Measurements from ENCODE around the gene BACH2. TPM values are rescaled to one million over a fixed set of nuclear protein-coding genes. Genes with fewer than 3 reads are reported as not detected.

Gene BACH2
- total and polyA plus RNA-seq, 10 of the 15 experiments (the other 5 are each of a cell fraction or from before 2014, with no cell fraction given): 0.03 to 0.28 (median 0.04) TPM; not detected in 3

GRCh38 chr6:89966228-89966544, 330.5 kb downstream of the BACH2 start:
- ChIA-PET SMC1A (ENCODE audit: uncharacterized antibody, unreplicated experiment) (interaction anchor here (1.0 to 1.4 kb wide), 2 partner anchors 23 to 26 kb away, joined by 3 to 4 read pairs; no protein-coding TSS in a partner anchor), RAD21 (ENCODE audit: unreplicated experiment) (interaction anchor here (1.4 kb wide), 1 partner anchor 515 kb away, joined by 3 read pairs; no protein-coding TSS in a partner anchor), POLR2A (no interaction called here), CTCF (interaction anchor here (0.6 to 1.4 kb wide), 2 partner anchors 204 to 511 kb away, joined by 3 read pairs; no protein-coding TSS in a partner anchor)
- Histone ChIP-seq H3K27me3 (replicated peaks in 1 of 2; ENCODE audit: control insufficient read depth in 2 of 2, insufficient read depth in 2 of 2, low read length in 1 of 2) (no peaks in the 10 kb centered on the region; a peak in 3 of 4 replicates), H3K27ac (ENCODE audit: control insufficient read depth, insufficient read depth) (no peak overlapping the region), H3K9ac (ENCODE audit: control insufficient read depth, insufficient read depth, low read length) (no peak overlapping the region), H3K4me2 (ENCODE audit: control insufficient read depth, insufficient read depth) (no peak overlapping the region), H3K4me1 (ENCODE audit: control insufficient read depth, insufficient read depth, low read length) (no peaks in the 10 kb centered on the region), H3K4me3 (no peak overlapping the region), H3K79me2 (ENCODE audit: control insufficient read depth, insufficient read depth, low read length) (no peaks in the 10 kb centered on the region), H3K9me3 (replicated peaks; ENCODE audit: control insufficient read depth, insufficient read depth, low read length) (no peaks in the 10 kb centered on the region), H2AFZ (ENCODE audit: control insufficient read depth, low read depth, low read length) (no peak overlapping the region), H4K20me1 (ENCODE audit: control insufficient read depth, insufficient read depth) (no peaks in the 10 kb centered on the region), H3K36me3 (ENCODE audit: control insufficient read depth in 2 of 2, insufficient read depth in 2 of 2, low read length in 1 of 2) (no peaks in the 10 kb centered on the region)
- no TSS peak for BruUV-seq (replicated peaks)
- ATAC-seq (no peak), DNase-seq (ENCODE audit: low read depth, low spot score) (no peak), FAIRE-seq (no peak)
- in situ Hi-C loops (cut with MboI) (no loop called here), intact Hi-C loops (cut with micrococcal nuclease; ENCODE audit: unreplicated experiment) (no loop called here)
- 43% methylated on average over 1 of the region's 1 CpG for WGBS (ENCODE audit: insufficient coverage, insufficient replicate concordance, low lambda C conversion rate, missing lambda C conversion rate)
- TF ChIP-seq JUNB (IDR thresholded peaks at IDR 0.05) (no peak), MTA3 (IDR thresholded peaks at IDR 0.05; ENCODE audit: borderline replicate concordance, low read length) (no peak), CREB1 (IDR thresholded peaks at IDR 0.05; ENCODE audit: low read depth) (no peak), PAX8 (IDR thresholded peaks at IDR 0.05) (no peak)

- SMC1A ChIA-PET (ENCODE audit: uncharacterized antibody, unreplicated experiment): interaction anchor here (1.0 to 1.4 kb wide), 2 partner anchors 22 to 25 kb away, joined by 3 to 4 read pairs; no protein-coding TSS in a partner anchor
- RAD21 ChIA-PET (ENCODE audit: unreplicated experiment): interaction anchor here (1.4 kb wide), 1 partner anchor 515 kb away, joined by 3 read pairs; no protein-coding TSS in a partner anchor
- no TSS peak for BruUV-seq (replicated peaks)
- FAIRE-seq (no peak), ATAC-seq (no peak), DNase-seq (ENCODE audit: low read depth, low spot score) (no peak)
- Histone ChIP-seq H3K27me3 (replicated peaks in 1 of 2; ENCODE audit: control insufficient read depth in 2 of 2, insufficient read depth in 2 of 2, low read length in 1 of 2) (no peaks in the 10 kb centered on the region; a peak in 3 of 4 replicates), H2AFZ (ENCODE audit: control insufficient read depth, low read depth, low read length) (no peak overlapping the region), H3K4me1 (ENCODE audit: control insufficient read depth, insufficient read depth, low read length) (no peaks in the 10 kb centered on the region), H4K20me1 (ENCODE audit: control insufficient read depth, insufficient read depth) (no peaks in the 10 kb centered on the region), H3K27ac (ENCODE audit: control insufficient read depth, insufficient read depth) (no peak overlapping the region), H3K9me3 (replicated peaks; ENCODE audit: control insufficient read depth, insufficient read depth, low read length) (no peaks in the 10 kb centered on the region), H3K79me2 (ENCODE audit: control insufficient read depth, insufficient read depth, low read length) (no peaks in the 10 kb centered on the region), H3K4me2 (ENCODE audit: control insufficient read depth, insufficient read depth) (no peak overlapping the region), H3K4me3 (no peak overlapping the region), H3K36me3 (ENCODE audit: control insufficient read depth in 2 of 2, insufficient read depth in 2 of 2, low read length in 1 of 2) (no peaks in the 10 kb centered on the region), H3K9ac (ENCODE audit: control insufficient read depth, insufficient read depth, low read length) (no peak overlapping the region)
- CTCF ChIA-PET: interaction anchor here (0.6 to 1.4 kb wide), 2 partner anchors 204 to 512 kb away, joined by 3 read pairs; no protein-coding TSS in a partner anchor
- intact Hi-C loops (cut with micrococcal nuclease; ENCODE audit: unreplicated experiment): no loop called here
- in situ Hi-C loops (cut with MboI): no loop called here
- WGBS (ENCODE audit: insufficient coverage, insufficient replicate concordance, low lambda C conversion rate, missing lambda C conversion rate): 26% methylated on average over 2 of the region's 2 CpGs
- POLR2A ChIA-PET: no interaction called here
- no peak for TF ChIP-seq TARDBP (IDR thresholded peaks at IDR 0.05; ENCODE audit: borderline replicate concordance)
- TF ChIP-seq SIX5 (IDR thresholded peaks at IDR 0.05; ENCODE audit: low read depth, low read length, severe bottlenecking): no peak
- TF ChIP-seq SUZ12 (IDR thresholded peaks at IDR 0.05; ENCODE audit: unreplicated experiment): no peak
- no peak for TF ChIP-seq POLR2AphosphoS2 (IDR thresholded peaks at IDR 0.05; ENCODE audit: low read depth, low read length)
- no peak for TF ChIP-seq TCF3 (IDR thresholded peaks at IDR 0.05; ENCODE audit: borderline replicate concordance, insufficient read depth, low read depth, low read length)
- no peak for TF ChIP-seq STAT1 (conservative IDR thresholded peaks at IDR 0.05)
- no peak for TF ChIP-seq TBL1XR1 (IDR thresholded peaks at IDR 0.05; ENCODE audit: low read depth, low read length)
- TF ChIP-seq CTCF (IDR thresholded peaks at IDR 0.05 in 2 of 3, conservative IDR thresholded peaks at IDR 0.05 in 1 of 3; ENCODE audit: control insufficient read depth in 2 of 3, extremely low read depth in 1 of 3, insufficient read depth in 1 of 3, low read depth in 3 of 3, low read length in 3 of 3): no peak
- no peak for TF ChIP-seq MTA2 (IDR thresholded peaks at IDR 0.05; ENCODE audit: low read depth)
- TF ChIP-seq RELB (IDR thresholded peaks at IDR 0.05; ENCODE audit: low read depth): no peak
Observed at GRCh38 chr6:89965441-89966227, 331.0 kb downstream of the BACH2 start.
